ENCODE measurements around the gene NUDT2. TPM values are rescaled to one million over a fixed set of nuclear protein-coding genes. Genes with fewer than 3 reads are reported as not detected.

NUDT2 gene
- total RNA-seq, 1 experiment from 2014 or later: 17.8 TPM

GRCh38 chr9:34380511-34381315, 51.3 kb downstream of the NUDT2 start (continued):
- TF ChIP-seq, protein P1, sequence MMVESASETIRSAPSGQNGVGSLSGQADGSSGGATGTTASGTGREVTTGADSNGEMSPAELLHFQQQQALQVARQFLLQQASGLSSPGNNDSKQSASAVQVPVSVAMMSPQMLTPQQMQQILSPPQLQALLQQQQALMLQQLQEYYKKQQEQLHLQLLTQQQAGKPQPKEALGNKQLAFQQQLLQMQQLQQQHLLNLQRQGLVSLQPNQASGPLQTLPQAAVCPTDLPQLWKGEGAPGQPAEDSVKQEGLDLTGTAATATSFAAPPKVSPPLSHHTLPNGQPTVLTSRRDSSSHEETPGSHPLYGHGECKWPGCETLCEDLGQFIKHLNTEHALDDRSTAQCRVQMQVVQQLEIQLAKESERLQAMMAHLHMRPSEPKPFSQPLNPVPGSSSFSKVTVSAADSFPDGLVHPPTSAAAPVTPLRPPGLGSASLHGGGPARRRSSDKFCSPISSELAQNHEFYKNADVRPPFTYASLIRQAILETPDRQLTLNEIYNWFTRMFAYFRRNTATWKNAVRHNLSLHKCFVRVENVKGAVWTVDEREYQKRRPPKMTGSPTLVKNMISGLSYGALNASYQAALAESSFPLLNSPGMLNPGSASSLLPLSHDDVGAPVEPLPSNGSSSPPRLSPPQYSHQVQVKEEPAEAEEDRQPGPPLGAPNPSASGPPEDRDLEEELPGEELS (CRISPR knock-in tag; IDR thresholded peaks at IDR 0.05): peak; percentile 49; the same call in 1 of the 2 replicates
- peak; percentile 86; the same call in 1 of the 2 replicates for TF ChIP-seq KAT7 (CRISPR knock-in tag; IDR thresholded peaks at IDR 0.05; ENCODE audit: borderline replicate concordance)
- TF ChIP-seq ZNF263 (CRISPR knock-in tag; IDR thresholded peaks at IDR 0.05; ENCODE audit: low read depth): no peak
- TF ChIP-seq E2F1 (CRISPR knock-in tag; IDR thresholded peaks at IDR 0.05): 0 out of 2 replicates have a peak, but pooled peaks have one; percentile 6
- TF ChIP-seq TCF7 (CRISPR knock-in tag; IDR thresholded peaks at IDR 0.05; ENCODE audit: low read depth): no peak
- TF ChIP-seq HMGXB4 (CRISPR knock-in tag; IDR thresholded peaks at IDR 0.05): 0 out of 2 replicates have a peak, but pooled peaks have one; percentile 17
- TF ChIP-seq MAX (CRISPR knock-in tag; IDR thresholded peaks at IDR 0.05): peak; percentile 57; the same call in 1 of the 2 replicates

- Mint-ChIP-seq H3K4me1 (peaks cover 13% of the 10 kb centered on the region), H3K9me3 (no peaks in the 10 kb centered on the region), H3K4me3 (peak overlapping the region; percentile 86), H3K27ac (no peak overlapping the region), H3K36me3 (no peaks in the 10 kb centered on the region), H3K27me3 (ENCODE audit: low read depth) (peaks cover 60% of the 10 kb centered on the region)
- peak; percentile 3; the same call in 1 of the 2 replicates for ATAC-seq
- POLR2A ChIA-PET: no interaction called here
- CTCF ChIA-PET: interaction anchor here (0.6 to 7.9 kb wide), 8 partner anchors 8 to 557 kb away, joined by 3 to 168 read pairs (median 6); no protein-coding TSS in a partner anchor
- no peak for TF ChIP-seq AR (CRISPR knock-in tag; IDR thresholded peaks at IDR 0.05)
- 0 out of 2 replicates have a peak, but pooled peaks have one; percentile 4 for TF ChIP-seq MAX (CRISPR knock-in tag; IDR thresholded peaks at IDR 0.05)
- TF ChIP-seq JAZF1 (CRISPR knock-in tag; IDR thresholded peaks at IDR 0.05): no peak
- TF ChIP-seq RELA (CRISPR knock-in tag; IDR thresholded peaks at IDR 0.05; ENCODE audit: borderline replicate concordance): no peak
- 0 out of 2 replicates have a peak, but pooled peaks have one; percentile 9 for TF ChIP-seq FOXP1 (CRISPR knock-in tag; IDR thresholded peaks at IDR 0.05; ENCODE audit: borderline replicate concordance)
- no peak for TF ChIP-seq TEAD4 (CRISPR knock-in tag; IDR thresholded peaks at IDR 0.05)
- no peak for TF ChIP-seq TP53 (CRISPR knock-in tag; IDR thresholded peaks at IDR 0.05)
- TF ChIP-seq JUN (CRISPR knock-in tag; IDR thresholded peaks at IDR 0.05): no peak
- TF ChIP-seq ZNF263 (CRISPR knock-in tag; IDR thresholded peaks at IDR 0.05; ENCODE audit: low read depth): no peak
- no peak for TF ChIP-seq USF2 (CRISPR knock-in tag; IDR thresholded peaks at IDR 0.05)
- peak; percentile 60 for DNase-seq (ENCODE audit: low spot score)
Observed at GRCh38 chr9:34381323-34381722, 52.0 kb downstream of the NUDT2 start.

Measured in WTC11 (cell line).